Stimulated activated CD8-positive, alpha-beta memory T cell treated with anti-CD3 and anti-CD28 coated beads, Interleukin-12 subunit alpha, Interleukin-12 subunit beta, amount 100 ng/mL, for 24 hours (primary cell): ENCODE data around the gene LRRC38.
"Not testable (repeated sequence)": the region's sequence is repeated elsewhere in the genome, so short reads cannot be mapped to it uniquely, and the experiment has no call there.

Source experiments
- DNase-seq: peaks from one replicate; pipeline ENCODE4 v3.0.0-alpha.2; 2020; ENCODE audit errors: extremely low read depth

Gene LRRC38

DNA sequence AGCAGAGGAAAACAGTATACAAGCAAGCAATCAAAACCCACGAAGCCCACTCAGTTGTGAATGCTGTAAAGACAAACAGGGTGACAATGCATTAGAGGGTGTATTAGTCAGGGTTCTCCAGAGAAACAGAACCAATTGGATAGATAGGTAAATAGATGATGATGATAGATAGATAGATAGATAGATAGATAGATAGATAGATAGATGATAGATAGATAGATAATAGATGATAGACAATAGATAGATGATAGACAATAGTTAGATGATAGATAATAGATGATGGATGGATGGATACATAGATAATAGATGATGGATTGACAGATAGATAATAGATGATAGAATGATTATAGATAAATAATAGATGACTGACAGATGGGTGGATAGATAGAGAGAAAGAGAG, 48.3 kb downstream of the LRRC38 start:
- DNase-seq = no peak

GRCh38 chr1:13462682-13463081, 51.1 kb downstream of the LRRC38 start:
- DNase-seq = no peak

- DNase-seq = no peak
These were observed 51.8 kb downstream of the LRRC38 start for GRCh38 chr1:13461977-13462376.

- no peak for DNase-seq
These were observed 56.8 kb downstream of the LRRC38 start for GRCh38 chr1:13456904-13457532.

GRCh38 chr1:13451399-13451965, 62.3 kb downstream of the LRRC38 start:
- no peak for DNase-seq

- DNase-seq = no peak
These were observed 63.6 kb downstream of the LRRC38 start for GRCh38 chr1:13450204-13450603.

GRCh38 chr1:13443335-13443979, 70.3 kb downstream of the LRRC38 start:
- DNase-seq = no peak

GRCh38 chr1:13439104-13439783, 74.6 kb downstream of the LRRC38 start:
- DNase-seq = not testable (repeated sequence)

GRCh38 chr1:13435458-13435857, 78.3 kb downstream of the LRRC38 start:
- no peak for DNase-seq

- not testable (repeated sequence) for DNase-seq
These were observed 80.0 kb downstream of the LRRC38 start for GRCh38 chr1:13433694-13434358.

DNA sequence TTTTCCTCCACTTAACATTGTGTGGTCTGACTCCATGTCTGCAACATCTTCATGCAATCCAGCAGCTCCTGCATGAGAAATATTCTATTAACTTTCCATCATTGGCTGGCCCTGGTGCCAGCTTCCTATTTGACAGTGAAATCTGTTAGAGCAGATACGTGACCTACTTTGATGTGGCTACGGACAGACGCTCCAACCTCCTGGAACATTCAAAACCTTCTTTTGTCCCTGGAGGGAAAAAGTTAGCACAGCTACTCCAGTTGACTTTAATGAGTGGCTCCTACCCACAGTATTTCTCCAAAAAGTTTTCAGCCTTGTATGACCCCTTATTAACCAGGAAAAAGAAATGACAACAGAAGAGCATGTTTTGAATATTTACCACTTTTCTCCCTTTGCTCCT, 81.6 kb downstream of the LRRC38 start:
- DNase-seq = no peak

GRCh38 chr1:13430495-13430894, 83.3 kb downstream of the LRRC38 start:
- DNase-seq = no peak
